ENCODE data around the gene RUNX2.

GRCh38 chr6:45483021-45483420 is 154.9 kb downstream of the RUNX2 start:
- TF ChIP-seq CTCF (optimal IDR thresholded peaks at IDR 0.05 in 1 of 3, IDR thresholded peaks at IDR 0.05 in 1 of 3, conservative IDR thresholded peaks at IDR 0.05 in 1 of 3; ENCODE audit: extremely low read depth in 1 of 3, insufficient read depth in 2 of 3, low read length in 3 of 3) (no peak), EZH2 (IDR thresholded peaks at IDR 0.05; ENCODE audit: low read length) (no peak)
